Hepatic stellate cell (primary cell): ENCODE measurements around the gene SPTSSB.
A peak's percentile ranks its signal among the peaks of the same experiment; 100 is the strongest.

ENCODE experiments used
- DNase-seq: peaks from one replicate; pipeline ENCODE4 v3.0.0; 2011; ENCODE audit warnings: low spot score

Gene SPTSSB

DNA sequence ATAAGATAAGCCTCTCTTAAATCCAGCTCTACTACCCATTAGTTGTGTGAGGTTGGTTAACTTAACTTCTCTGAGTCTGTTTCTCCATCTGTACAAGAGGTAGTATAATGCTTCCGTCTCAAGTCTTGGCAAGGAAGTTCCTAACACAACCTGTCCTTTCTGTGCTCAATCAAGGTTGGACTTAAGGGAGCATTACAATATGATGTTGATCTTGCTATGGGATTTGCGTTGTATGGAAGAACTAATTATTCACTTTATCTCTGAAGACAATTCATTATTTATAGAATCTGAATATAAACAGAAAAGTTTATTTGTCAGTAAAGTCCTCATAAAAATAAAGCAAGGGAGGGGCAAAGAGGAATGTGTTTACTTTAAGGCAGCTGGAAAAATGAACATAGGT lies 18.9 kb upstream of the SPTSSB start:
- no peak for DNase-seq

DNA sequence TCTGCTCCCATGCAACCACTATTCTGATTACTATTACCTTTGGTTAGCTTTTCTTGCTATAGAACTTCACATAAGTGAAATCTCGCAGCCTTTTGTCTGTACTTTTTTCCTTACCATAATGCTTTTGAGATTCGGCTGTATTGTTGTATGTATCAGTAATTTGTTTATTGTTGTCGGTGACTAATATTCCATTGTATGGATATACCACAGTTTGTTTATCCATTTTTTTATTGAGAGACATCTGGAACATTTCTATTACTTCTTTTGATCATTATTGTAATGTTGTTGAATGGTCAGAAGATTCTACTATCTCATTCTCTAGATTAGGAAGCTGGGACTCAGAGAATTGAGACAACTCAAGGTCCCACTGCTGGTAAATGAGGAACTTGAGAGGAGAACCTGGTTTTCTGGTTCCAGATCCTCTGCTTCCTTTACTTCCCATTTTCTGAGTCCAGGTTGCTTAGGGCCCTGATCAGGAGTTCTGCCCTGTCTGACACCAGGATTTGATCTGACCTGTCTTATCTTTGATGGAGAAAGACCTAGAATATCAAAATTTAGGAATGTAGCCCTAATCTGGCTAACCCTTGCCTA lies 18.2 kb upstream of the SPTSSB start:
- no peak for DNase-seq

DNA sequence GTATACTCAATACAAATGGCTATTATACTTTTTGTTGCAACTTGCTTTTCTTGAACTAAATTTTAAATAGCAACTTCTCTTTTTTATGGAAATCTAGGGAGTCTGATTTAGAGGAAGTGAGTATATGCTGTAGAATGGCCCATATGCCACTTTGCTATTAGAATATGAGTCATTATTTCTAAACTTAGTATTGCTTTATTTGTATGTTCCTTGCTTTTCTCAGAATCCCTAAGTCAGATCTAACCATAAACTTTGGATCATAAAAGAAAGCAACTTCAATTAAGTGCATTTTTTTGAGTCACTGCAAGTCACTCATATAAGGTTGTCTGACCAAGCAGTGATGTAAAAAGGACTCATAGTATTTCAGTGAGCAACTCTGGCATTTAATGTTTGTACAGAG lies 17.5 kb upstream of the SPTSSB start:
- DNase-seq: no peak

DNA sequence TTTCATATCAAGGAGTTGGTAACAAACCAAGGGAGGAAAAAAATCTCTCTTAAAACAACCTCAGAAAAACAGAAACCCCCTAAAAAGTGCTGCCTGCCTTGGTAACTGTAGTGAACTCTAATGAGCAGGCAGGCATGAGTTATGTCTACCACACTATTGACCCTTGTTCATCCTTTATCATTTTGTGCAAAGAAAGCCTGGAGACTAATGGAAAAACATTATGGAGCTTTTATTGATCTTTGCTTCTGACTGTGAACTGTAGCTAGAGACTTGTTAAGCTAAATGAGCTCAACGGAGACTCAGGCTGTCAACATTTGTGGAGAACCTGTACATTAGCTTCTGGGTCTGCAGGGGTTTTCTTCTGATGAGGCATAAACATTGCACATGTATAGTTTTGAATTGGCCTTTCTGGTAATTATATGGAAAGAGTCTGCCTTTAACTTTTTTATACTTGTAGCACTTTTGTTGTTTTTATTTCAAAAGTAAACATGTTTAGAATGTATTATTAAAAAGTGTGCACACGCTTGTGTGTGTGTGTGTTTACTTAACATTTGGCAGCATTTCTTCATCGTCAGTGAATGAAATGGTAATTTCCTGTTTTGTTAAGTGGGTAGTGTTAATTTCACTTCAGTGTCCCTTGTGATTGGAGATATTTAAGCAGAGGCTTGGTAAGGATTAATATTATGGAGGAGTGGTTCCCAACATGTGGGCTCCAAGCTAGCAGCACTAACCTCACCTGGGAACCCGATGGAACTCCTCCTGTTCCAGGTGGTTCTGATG lies 15.9 kb upstream of the SPTSSB start:
- DNase-seq: no peak

DNA sequence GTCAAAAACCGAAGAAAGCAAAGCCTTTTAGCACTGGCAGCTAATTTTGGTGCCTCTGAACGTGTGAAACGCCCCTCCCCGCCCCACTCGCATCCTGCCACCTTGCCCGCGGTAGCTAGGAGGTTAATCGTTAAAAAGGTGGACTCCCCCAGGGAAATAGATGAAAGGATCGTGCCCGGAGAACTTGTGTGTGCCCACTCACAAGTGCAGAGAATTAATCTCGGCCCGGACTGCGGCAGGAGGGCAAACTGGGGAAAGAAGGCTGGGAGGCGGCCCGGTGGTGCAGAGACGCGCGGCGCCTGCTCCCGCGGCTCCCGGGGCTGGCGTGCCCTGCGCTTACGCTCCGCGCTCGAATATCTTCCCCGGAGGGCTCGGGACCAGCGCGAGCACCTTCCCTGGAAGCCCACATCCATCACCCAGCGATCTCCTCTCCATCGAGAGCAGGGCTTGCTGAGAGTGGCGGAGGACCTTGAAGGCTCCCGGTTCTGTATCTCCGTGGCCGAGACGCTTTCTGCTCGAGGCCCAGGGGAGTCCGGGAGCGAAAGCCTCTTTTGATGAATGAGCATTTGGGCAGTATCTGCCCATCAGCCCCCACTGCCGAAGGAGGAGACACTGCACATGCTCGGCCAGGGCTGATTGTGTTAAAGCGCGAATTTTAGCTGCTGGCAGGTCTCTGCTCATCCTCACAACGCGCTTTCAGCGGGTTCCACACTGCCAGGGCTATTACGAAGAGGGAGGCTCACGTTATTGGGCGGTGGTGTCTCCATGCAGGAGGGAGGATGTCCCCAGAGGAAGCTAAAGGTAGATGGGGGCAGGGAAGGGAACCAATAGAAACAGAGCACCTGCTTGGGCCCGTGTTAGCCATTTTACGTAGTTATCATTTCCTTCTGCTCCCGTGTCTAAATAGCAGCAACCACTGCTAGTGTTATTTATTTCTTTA lies 1.3 kb upstream of the SPTSSB start:
- peak; percentile 22 for DNase-seq

DNA sequence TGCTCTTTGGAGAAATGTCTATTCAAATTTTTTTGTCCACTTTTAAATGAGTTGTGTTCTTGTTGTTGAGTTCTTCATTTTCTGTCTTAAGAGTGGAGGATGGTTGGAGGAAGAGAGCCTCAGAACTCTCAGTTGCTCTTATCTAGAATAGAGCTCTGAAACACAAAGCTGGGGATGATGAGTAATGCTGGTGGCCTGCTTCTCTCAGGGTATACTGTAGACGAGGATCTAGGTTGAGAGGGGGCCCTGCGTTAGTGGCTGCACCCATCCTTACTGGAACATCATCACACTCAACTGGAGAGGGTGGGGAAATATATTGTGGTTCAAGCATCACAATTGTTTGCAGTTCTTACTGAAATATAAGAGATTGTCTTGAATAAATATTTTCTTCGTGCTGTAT lies 1.8 kb downstream of the SPTSSB start:
- DNase-seq: no peak

DNA sequence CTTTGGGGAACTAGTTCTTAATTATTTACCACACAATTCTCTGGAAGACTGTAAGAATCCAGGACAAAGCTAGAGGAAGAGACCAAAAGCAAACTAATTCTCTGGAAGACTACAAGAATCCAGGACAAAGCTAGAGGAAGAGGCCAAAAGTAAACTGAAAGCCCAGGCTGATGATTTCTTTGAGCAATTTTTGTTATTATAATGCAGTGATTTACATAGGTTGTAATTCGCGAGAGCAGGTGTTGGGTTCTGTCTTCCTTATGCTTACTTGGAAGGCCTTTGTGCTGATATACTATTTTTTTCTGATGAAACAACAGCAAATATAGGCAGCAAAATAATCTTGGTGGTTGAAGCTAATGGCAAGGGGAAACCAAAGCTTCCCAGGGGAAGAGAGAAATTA lies 5.2 kb downstream of the SPTSSB start:
- no peak for DNase-seq

DNA sequence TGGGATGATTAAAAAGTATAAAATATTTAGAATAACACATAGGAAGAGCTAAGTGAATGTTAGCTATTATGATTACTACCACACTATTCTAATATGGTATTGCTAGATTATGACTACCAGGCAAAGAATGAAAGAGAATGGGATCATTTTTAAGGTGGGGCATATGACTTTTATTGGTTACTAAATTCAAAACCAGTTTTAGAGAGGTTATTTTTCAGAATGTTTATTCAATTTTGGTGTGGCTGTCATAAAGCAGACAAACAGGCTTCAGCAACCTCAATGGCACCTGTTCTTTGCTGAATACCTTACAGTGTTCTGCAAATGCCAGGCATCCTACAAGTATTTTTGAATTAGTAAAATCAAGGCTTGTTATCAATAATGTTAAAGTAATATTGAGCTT lies 12.8 kb downstream of the SPTSSB start:
- DNase-seq: no peak

DNA sequence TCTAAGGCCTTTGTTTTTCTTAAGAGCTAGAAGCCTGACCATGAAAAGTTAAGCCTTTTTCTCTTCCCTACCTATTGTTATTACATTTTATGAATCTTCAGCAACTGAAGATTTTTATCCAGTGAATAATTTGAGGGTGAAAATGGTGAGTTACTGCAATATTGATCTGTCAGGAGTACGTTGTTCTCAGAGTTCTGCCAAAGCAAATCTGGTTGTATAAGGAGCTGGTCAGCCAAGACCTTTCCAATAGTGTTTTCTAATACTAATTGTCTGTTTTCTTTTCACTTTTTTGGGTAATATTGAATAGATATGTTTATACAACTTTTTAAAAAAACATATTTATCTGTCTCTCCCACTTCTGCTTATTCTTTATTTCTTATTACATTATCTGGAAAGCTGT lies 15.0 kb downstream of the SPTSSB start:
- no peak for DNase-seq

DNA sequence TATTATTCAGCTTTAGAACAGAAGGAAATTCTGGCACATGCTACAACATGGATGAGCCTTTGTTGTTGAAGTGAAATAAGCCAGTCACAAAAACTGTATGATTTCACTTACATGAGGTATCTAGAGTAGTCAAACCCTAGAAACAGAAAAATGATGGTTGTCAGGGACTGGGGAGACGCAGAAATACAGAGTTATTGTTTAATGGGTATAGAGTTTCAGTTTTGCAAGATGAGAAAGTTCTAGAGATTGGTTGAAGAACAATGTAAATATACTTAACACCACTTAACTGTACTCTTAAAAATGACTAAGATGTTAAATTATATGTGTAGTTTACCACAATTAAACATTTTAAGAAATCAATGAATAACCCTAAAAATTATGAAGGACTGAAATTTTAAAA lies 15.8 kb downstream of the SPTSSB start:
- no peak for DNase-seq

DNA sequence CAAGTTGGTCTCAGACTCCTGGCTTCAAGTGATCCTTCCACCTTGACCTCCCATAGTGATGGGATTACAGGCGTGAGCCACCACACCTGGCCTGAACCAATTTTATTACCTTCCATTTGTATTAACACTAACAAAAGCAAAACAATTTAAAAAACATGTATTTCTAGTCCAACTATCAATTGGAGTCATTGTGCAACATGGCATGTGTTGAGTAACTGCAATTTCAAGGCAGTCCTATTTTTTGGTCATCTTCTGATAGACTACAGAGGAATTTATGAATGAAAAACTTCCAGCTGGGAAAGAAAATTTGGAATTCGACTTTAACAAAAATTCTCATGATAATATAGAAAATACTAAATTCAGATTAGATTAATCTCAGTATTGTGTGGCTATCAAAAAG lies 16.8 kb downstream of the SPTSSB start:
- no peak for DNase-seq

DNA sequence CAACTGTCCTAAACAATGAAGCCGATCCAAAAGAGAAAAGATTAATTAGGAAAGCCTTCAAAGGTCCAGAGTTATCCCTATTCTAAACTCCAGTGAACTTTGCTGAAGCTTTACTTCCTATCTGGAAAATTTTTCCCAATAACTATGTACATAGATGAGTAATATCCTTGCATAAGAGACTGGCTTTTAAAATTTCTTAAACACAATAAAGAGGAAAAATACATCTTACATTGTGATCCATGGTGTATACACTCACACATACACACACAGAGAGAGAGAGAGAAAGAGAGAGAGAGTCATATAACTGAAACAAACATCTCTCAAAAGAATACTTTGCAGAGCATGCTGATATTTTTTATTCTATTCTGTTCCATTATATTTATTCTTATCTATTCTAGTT lies 20.0 kb downstream of the SPTSSB start:
- no peak for DNase-seq

DNA sequence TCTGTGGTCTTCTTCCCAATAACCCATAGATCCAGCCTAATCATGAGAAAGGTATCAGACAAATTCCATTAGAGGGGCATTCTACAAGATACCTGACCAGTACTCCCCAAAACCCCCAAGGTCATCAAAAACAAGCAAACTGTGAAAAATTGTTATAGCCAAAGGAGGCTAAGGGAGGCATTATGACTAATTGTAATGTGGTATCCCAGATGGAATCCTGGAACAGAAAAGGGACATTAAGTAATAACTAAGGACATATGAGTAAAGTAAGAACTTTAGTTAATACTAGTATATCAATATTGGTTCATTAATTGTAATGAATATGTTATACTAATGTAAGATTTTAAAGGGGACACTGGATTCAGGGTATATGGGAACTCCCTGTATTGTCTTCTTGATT lies 20.4 kb downstream of the SPTSSB start:
- no peak for DNase-seq

DNA sequence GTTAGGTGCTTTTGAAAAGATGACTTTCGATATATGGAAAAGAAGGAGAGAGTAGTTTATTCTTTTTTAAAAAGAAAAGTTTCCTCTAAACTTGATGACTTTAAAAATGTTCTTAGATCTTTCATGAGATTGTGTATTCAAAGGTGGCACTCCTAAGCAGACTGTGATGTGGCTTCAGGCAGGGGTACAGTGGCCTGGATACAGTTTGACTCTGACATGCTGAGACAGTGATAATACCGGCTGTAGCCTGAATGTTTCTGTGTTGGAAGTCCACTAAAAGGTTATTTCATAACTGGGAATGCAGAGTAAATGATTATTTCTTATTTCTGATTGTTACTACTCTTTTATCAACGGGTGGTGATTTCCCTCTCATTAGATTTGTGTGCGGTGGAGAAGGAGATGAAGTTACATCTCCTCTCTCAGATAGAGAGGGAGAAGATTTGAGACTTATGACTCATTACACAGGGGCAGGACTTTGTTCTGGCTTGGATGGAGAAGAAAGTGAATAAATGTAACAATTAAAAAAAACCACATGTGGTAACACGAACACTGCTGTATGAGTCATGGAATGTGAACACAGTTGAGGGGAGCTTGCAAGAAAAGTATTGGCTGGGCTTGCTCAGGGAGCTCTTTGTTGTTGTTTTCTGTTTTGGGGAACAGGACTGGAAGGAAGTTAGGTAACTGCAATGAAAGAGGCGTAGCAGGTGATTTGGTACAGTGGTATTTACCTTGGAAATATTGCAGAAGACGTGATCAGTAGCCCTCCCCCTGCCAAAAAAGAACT lies 21.6 kb downstream of the SPTSSB start:
- DNase-seq: peak; percentile 7

DNA sequence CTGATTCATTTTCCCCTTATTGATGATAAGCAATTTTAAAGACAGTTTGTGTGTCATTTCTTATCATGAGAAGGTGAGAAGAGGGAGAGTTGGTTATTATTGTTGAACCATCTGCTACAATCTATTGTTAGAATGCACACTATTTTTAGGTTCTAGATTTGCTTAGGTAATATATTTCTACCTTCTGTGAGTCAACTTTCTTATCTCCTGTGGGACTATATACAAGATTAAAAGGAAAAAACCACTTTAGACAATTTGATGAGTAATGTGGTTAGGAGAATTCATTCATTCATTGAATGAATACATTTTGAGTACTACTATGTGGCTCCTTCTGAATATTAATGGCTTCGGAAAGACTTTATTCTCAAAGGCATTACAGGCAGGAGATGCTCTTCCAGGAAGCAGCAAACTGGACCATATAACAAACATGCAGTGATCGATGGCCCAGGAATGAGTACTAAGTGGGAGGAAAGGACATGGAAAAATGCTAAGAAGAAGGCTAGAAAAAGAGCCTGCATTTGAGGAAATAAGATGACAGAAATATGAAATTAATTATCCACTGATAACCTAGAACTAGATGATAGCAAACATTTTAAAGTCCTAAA lies 22.4 kb downstream of the SPTSSB start:
- DNase-seq: no peak

DNA sequence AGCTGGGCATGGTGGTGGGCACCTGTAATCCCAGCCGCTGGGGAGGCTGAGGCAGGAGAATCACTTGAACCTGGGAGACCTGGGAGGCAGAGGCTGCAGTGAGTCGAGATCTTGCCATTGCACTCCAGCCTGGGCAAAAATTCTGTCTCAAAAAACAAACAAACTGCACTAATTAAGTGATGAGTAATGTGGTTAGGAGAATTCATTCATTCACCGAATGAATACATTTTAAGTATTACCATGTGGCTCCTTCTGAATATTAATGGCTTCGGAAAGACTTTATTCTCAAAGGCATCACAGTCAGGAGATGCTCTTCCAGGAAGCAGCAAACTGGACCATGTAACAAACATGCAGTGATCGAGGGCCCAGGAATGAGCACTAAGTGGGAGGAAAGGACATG lies 23.6 kb downstream of the SPTSSB start:
- DNase-seq: no peak

DNA sequence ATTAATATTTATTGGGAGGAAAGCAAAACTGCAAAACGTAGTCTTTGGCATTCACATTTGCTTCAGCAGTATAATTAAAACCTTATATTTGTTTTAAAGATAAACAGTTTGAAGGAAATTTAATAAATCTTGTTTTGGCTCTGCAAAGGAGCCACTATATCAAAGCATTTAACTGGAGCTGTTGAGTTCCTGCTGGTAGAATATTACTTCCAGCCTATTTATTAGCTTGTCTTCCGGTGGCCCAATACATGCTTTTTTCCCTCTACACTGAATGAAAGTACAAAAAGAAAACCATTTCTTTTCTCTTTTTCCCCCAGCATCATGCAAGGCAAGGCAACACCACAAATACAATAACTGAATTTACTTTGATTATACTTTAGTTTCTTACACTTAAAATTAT lies 26.3 kb downstream of the SPTSSB start:
- no peak for DNase-seq

DNA sequence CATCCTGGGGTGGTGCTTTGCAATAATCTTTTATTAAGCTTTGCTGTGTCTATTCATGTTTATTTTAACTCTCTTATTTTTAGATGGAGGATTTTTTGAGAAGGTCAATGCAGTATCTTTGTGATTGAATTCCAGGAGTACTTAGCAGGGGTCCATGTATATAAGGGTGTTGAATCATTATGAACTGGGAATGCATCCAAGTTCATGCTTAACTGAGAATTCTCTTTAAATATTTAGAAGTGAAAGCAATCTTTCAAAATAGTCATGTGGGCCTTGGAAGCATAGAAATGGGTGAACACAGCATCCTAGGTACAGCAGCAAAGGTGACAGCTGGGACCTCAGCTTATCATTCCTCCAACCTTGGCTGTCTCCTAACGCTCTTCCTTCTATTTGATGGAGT lies 27.3 kb downstream of the SPTSSB start:
- no peak for DNase-seq

DNA sequence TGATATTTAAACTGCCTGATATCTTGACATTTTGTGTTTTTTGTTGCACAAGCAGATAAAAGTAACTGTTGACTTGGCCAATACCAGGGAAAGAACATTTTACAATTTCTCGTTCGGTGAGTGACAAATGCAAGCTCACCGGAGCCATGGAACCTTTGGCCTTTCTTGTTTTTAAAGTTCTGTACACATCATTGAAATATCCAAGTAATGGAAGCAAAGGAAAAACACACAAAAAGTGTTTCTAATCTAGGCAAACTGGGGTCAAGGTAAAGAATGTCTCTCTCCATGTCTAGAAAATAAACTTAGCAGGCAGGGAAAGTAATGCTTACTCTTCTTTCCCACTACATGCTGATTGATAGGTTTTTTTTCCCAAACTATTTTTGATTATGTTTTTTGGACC lies 27.8 kb downstream of the SPTSSB start:
- no peak for DNase-seq

DNA sequence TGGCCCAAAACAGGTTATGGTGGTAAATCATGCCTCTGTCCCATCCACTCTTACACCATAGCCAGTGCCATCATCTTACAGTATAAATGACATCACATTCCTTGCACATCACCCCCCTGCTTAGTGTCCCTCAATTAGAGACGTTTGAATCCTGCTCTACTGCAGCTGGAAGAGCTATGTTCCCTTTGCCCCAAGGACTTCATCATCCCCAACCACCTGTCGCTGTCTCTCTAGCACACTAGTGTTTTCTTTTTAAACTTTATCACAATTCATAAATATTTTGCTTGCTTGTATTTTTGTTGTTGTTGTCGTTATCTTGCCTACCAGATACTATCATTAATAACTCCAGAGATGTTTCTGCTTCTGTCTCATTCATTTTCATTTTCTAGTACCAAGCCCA lies 28.7 kb downstream of the SPTSSB start:
- no peak for DNase-seq
